GM12878 (cell line): ENCODE results near the gene TCF12.

Experiments used
- EP300 ChIP-seq, 2 experiments: fragments of 150-350 bp in 1 of 2; IDR thresholded peaks; 2 replicates each; pipeline ENCODE4 v1.6.1; 2011 to 2012; ENCODE audit warnings: low read depth in 2 of 2, low read length in 2 of 2, borderline replicate concordance in 1 of 2, improper control_type of control experiment in 1 of 2, inconsistent platforms in 1 of 2; ENCODE audit not compliant: control insufficient read depth in 1 of 2
- ETV6 ChIP-seq, 2 experiments: fragments of 450-650 bp in 1 of 2; IDR thresholded peaks in 1 of 2; conservative IDR thresholded peaks in 1 of 2; 2 replicates each; pipeline ENCODE4 v1.6.1; 2014; ENCODE audit warnings: antibody characterized with exemption in 1 of 2, borderline replicate concordance in 1 of 2, low read depth in 1 of 2, mild to moderate bottlenecking in 1 of 2, moderate library complexity in 1 of 2
- EZH2 ChIP-seq: IDR thresholded peaks from 2 replicates; pipeline ENCODE4 v1.6.1; 2012; ENCODE audit warnings: low read depth, mild to moderate bottlenecking, control low read depth, inconsistent platforms, low read length, borderline replicate concordance; ENCODE audit not compliant: control insufficient read depth
- GABPA ChIP-seq: IDR thresholded peaks from 2 replicates; pipeline ENCODE4 v1.6.1; 2014; ENCODE audit warnings: antibody characterized with exemption, low read depth, mild to moderate bottlenecking, inconsistent platforms
- KDM1A ChIP-seq: fragments of 200-600 bp; sonication (generic); IDR thresholded peaks from 2 replicates; pipeline ENCODE4 v1.6.1; 2016; ENCODE audit warnings: borderline replicate concordance
- POLR2AphosphoS2 ChIP-seq: IDR thresholded peaks from 2 replicates; pipeline ENCODE4 v1.6.1; 2011; ENCODE audit warnings: low read depth, mild to moderate bottlenecking, low read length, improper control_type of control experiment, moderate library complexity
- POLR2AphosphoS5 ChIP-seq: IDR thresholded peaks from 2 replicates; pipeline ENCODE4 v1.6.1; 2011; ENCODE audit warnings: mild to moderate bottlenecking, low read length, inconsistent platforms
- ZSCAN29 ChIP-seq: fragments of 450-650 bp; IDR thresholded peaks from 2 replicates; pipeline ENCODE4 v1.6.1; 2017; ENCODE audit warnings: mild to moderate bottlenecking, moderate library complexity
- TF ChIP-seq, protein P1 (sequence below), 3 experiments: IDR thresholded peaks in 2 of 3; conservative IDR thresholded peaks in 1 of 3; 2 replicates each; pipeline ENCODE4 v1.5.1; 2011; ENCODE audit warnings: low read depth in 3 of 3, low read length in 3 of 3, mild to moderate bottlenecking in 3 of 3, control low read depth in 2 of 3, moderate library complexity in 2 of 3, inconsistent platforms in 1 of 3, mixed read lengths in 1 of 3; ENCODE audit not compliant: control insufficient read depth in 2 of 3, insufficient read depth in 1 of 3; ENCODE audit errors: extremely low read depth in 1 of 3

DNA sequence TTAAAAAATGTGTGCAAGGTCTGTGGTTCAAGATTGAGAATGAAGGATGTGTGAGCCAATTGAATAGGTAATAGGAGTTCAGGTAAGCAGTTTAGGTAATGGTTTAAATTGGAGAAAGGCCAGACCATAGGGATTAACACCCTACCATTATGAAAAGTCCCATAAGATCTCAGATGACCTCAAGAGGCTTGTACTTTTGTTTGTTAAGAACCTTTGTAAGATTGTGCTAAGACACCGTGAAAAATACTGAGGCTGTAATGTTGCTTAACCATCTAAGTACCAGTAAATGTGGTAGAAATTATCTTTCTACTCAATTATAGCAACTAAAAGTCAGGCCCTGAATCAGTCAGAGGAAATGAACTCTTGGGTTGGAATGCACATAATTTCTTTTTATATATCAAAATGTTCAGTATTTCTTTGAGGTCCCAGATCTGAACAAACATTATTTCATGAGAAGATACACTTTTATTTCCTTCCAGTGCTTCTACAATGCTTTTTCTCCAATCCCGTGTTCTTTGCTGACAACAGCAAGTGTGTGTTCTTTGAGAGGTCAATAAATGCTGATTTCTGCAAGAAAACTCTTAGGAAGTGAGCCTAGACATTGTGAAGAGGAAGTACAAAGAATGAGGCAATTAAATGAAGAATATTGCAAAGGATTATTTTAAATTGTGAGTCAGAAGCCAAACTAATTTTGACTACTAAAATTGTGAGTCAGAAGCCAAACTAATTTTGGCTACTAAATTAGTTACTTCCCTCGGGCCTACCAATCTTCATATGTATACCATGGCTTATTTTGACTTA lies 66.4 kb downstream of the TCF12 start:
- TF ChIP-seq ZSCAN29 = no peak
- TF ChIP-seq GABPA = no peak
- TF ChIP-seq POLR2AphosphoS5 = no peak
- TF ChIP-seq POLR2AphosphoS2 = no peak
- TF ChIP-seq ETV6 (conservative IDR thresholded peaks at IDR 0.05 in 1 of 2, IDR thresholded peaks at IDR 0.05 in 1 of 2; ENCODE audit: borderline replicate concordance in 1 of 2, low read depth in 1 of 2) = no peak
- no peak for TF ChIP-seq EP300 (IDR thresholded peaks at IDR 0.05; ENCODE audit: borderline replicate concordance in 1 of 2, control insufficient read depth in 1 of 2, low read depth in 2 of 2, low read length in 2 of 2)
- TF ChIP-seq, protein P1, sequence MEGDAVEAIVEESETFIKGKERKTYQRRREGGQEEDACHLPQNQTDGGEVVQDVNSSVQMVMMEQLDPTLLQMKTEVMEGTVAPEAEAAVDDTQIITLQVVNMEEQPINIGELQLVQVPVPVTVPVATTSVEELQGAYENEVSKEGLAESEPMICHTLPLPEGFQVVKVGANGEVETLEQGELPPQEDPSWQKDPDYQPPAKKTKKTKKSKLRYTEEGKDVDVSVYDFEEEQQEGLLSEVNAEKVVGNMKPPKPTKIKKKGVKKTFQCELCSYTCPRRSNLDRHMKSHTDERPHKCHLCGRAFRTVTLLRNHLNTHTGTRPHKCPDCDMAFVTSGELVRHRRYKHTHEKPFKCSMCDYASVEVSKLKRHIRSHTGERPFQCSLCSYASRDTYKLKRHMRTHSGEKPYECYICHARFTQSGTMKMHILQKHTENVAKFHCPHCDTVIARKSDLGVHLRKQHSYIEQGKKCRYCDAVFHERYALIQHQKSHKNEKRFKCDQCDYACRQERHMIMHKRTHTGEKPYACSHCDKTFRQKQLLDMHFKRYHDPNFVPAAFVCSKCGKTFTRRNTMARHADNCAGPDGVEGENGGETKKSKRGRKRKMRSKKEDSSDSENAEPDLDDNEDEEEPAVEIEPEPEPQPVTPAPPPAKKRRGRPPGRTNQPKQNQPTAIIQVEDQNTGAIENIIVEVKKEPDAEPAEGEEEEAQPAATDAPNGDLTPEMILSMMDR (IDR thresholded peaks at IDR 0.05 in 2 of 3, conservative IDR thresholded peaks at IDR 0.05 in 1 of 3; ENCODE audit: control insufficient read depth in 2 of 3, extremely low read depth in 1 of 3, insufficient read depth in 1 of 3, low read depth in 3 of 3, low read length in 3 of 3) = no peak
- TF ChIP-seq EZH2 = no peak
- no peak for TF ChIP-seq KDM1A
